ENCODE results near the gene ANAPC5. TPM values are rescaled to one million over a fixed set of nuclear protein-coding genes. Genes with fewer than 3 reads are reported as not detected.
"Not testable (repeated sequence)": the region's sequence is repeated elsewhere in the genome, so short reads cannot be mapped to it uniquely, and the experiment has no call there.

ANAPC5 gene
- total RNA-seq, 1 donor from 2014 or later: 86.0 TPM

DNA sequence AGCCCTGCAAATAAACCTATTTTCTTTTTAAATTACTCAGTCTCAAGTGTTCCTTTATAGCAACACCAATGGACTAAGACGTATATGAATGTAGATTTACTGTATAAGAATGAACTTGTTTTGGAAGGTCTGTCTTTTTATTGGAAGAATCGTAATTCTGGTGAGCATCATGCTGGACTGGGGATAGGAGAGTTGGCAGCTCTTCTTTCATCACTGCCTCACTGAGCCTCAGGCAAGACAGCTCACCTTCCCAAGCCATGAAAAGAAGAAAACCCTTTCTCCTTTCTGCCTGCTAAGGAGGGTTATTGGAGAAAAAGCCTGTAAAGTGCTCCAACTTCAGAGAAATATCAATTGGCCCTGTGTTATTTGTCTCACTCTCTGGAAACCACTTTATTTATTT is 38.6 kb upstream of the ANAPC5 start:
- DNase-seq: no peak
- Mint-ChIP-seq H3K9me3 (ENCODE audit: unreplicated experiment) (peaks cover 1% of the 10 kb centered on the region), H3K4me3 (ENCODE audit: unreplicated experiment) (no peak overlapping the region), H3K27me3 (ENCODE audit: unreplicated experiment) (peaks cover 7% of the 10 kb centered on the region), H3K36me3 (ENCODE audit: unreplicated experiment) (no peaks in the 10 kb centered on the region), H3K27ac (ENCODE audit: unreplicated experiment) (no peak overlapping the region), H3K4me1 (ENCODE audit: low read depth, unreplicated experiment) (no peaks in the 10 kb centered on the region)
- TF ChIP-seq, protein P1, sequence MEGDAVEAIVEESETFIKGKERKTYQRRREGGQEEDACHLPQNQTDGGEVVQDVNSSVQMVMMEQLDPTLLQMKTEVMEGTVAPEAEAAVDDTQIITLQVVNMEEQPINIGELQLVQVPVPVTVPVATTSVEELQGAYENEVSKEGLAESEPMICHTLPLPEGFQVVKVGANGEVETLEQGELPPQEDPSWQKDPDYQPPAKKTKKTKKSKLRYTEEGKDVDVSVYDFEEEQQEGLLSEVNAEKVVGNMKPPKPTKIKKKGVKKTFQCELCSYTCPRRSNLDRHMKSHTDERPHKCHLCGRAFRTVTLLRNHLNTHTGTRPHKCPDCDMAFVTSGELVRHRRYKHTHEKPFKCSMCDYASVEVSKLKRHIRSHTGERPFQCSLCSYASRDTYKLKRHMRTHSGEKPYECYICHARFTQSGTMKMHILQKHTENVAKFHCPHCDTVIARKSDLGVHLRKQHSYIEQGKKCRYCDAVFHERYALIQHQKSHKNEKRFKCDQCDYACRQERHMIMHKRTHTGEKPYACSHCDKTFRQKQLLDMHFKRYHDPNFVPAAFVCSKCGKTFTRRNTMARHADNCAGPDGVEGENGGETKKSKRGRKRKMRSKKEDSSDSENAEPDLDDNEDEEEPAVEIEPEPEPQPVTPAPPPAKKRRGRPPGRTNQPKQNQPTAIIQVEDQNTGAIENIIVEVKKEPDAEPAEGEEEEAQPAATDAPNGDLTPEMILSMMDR (IDR thresholded peaks at IDR 0.05; ENCODE audit: partially characterized antibody, unreplicated experiment): no peak

DNA sequence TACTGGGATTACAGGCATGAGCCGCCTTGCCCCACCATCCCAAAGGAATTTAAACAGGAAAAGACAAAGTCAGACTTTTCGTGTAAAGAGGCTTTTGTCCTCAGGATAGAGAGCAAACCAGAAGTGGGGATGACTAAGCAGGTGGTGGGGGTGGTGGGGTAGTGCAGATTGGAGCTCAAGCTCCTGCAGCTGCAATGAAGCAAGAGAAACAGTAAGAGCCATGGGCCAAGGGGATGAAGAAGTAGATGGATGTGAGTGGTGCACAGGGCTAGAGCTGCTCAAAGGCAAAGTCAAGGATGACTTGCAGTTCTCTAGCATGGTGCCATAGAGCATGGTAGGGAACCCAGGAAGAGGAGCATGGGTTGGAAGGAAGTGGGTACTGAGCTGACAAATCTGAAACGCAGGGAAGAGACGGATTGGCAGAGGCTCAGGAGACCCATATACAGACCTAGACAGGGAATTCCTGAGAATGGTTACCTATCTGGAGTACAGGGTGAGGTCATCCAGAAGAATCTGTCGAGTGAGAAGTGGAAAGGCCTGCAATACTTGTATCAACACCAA is 36.3 kb upstream of the ANAPC5 start:
- DNase-seq: no peak
- Mint-ChIP-seq H3K4me1 (ENCODE audit: low read depth, unreplicated experiment) (no peaks in the 10 kb centered on the region), H3K27ac (ENCODE audit: unreplicated experiment) (no peak overlapping the region), H3K4me3 (ENCODE audit: unreplicated experiment) (no peak overlapping the region), H3K9me3 (ENCODE audit: unreplicated experiment) (peaks cover 1% of the 10 kb centered on the region), H3K27me3 (ENCODE audit: unreplicated experiment) (peaks cover 7% of the 10 kb centered on the region), H3K36me3 (ENCODE audit: unreplicated experiment) (no peaks in the 10 kb centered on the region)
- TF ChIP-seq, protein P1 (IDR thresholded peaks at IDR 0.05; ENCODE audit: partially characterized antibody, unreplicated experiment): no peak

DNA sequence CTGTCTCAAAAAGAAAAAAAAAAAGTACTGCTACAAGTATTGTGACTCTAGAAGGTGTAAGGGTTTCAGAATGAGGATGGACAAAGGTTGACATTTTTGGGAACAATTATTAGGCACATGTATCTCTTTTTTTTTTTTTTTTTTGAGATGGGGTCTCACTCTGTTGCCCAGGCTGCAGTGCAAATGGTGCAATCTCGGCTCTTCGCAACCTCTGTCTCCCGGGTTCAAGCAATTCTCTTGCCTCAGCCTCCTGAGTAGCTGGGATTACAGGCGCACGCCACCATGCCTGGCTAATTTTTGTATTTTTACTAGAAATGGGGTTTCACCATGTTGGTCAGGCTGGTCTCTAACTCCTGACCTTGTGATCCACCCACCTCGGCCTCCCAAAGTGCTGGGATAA is 32.7 kb upstream of the ANAPC5 start:
- not testable (repeated sequence) for H3K4me3 Mint-ChIP-seq (ENCODE audit: unreplicated experiment); H3K27me3 Mint-ChIP-seq (ENCODE audit: unreplicated experiment); H3K27ac Mint-ChIP-seq (ENCODE audit: unreplicated experiment); H3K9me3 Mint-ChIP-seq (ENCODE audit: unreplicated experiment); H3K36me3 Mint-ChIP-seq (ENCODE audit: unreplicated experiment); H3K4me1 Mint-ChIP-seq (ENCODE audit: low read depth, unreplicated experiment); DNase-seq

DNA sequence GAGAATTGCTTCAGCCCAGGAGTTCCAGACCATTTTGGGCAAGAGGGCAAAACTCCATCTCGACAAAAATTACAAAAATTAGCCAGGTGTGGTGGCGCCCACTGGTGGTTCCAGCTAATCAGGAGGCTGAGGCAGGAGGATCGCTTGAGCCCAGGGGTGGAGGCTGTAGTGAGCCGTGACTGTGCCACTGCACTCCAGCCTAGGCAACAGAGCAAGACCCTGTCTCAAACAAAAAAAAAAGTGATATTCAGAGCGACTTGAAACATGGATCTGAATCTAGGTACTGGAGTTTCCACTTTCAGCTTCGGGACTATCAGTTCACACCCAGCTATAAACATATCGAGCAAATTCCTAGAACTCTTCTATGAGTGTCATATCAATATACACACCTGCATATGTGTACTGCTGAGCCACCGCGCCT is 31.4 kb upstream of the ANAPC5 start:
- H3K9me3 Mint-ChIP-seq (ENCODE audit: unreplicated experiment): no peaks in the 10 kb centered on the region
- no peaks in the 10 kb centered on the region for H3K36me3 Mint-ChIP-seq (ENCODE audit: unreplicated experiment)
- no peak for DNase-seq
- no peaks in the 10 kb centered on the region for H3K4me1 Mint-ChIP-seq (ENCODE audit: low read depth, unreplicated experiment)
- TF ChIP-seq, protein P1 (IDR thresholded peaks at IDR 0.05; ENCODE audit: partially characterized antibody, unreplicated experiment): no peak
- H3K27me3 Mint-ChIP-seq (ENCODE audit: unreplicated experiment): peaks cover 3% of the 10 kb centered on the region
- no peak overlapping the region for H3K4me3 Mint-ChIP-seq (ENCODE audit: unreplicated experiment)
- H3K27ac Mint-ChIP-seq (ENCODE audit: unreplicated experiment): no peak overlapping the region

DNA sequence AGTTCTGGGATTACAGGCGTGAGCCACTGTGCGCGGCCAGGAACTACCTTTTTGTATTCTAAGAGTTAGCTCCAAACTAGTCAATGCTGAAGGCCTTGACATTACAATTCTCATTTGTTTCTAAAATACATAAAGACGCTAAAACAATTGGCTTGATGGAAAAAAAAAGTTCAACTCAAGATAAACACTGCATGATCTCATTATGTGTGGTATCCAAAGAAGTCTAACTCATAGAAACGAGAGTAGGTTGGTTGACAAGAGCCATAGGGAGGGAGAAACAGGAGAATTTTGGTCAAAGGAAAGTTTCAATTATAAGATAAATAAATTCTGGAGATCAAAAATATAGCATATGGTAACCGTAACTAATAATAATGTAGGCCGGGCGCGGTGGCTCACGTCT is 27.7 kb upstream of the ANAPC5 start:
- TF ChIP-seq, protein P1 (IDR thresholded peaks at IDR 0.05; ENCODE audit: partially characterized antibody, unreplicated experiment): no peak
- DNase-seq: no peak
- Mint-ChIP-seq H3K9me3 (ENCODE audit: unreplicated experiment) (no peaks in the 10 kb centered on the region), H3K27me3 (ENCODE audit: unreplicated experiment) (peaks cover 3% of the 10 kb centered on the region), H3K4me1 (ENCODE audit: low read depth, unreplicated experiment) (no peaks in the 10 kb centered on the region), H3K27ac (ENCODE audit: unreplicated experiment) (no peak overlapping the region), H3K36me3 (ENCODE audit: unreplicated experiment) (no peaks in the 10 kb centered on the region), H3K4me3 (ENCODE audit: unreplicated experiment) (no peak overlapping the region)

Measured in glutamatergic neuron (in vitro differentiated cells).